ENCODE measurements around the gene CLEC18C.

The CLEC18C gene

GRCh38 chr16:70156207-70156978 lies 17.2 kb upstream of the CLEC18C start:
- TF ChIP-seq YY1 (IDR thresholded peaks at IDR 0.05; ENCODE audit: low read depth): no peak
- no peak for TF ChIP-seq FOXM1 (IDR thresholded peaks at IDR 0.05; ENCODE audit: borderline replicate concordance, low read depth)
- no peak for TF ChIP-seq TCF12 (IDR thresholded peaks at IDR 0.05; ENCODE audit: low read depth)
- no peak for TF ChIP-seq REST (IDR thresholded peaks at IDR 0.05; ENCODE audit: low read depth)
- TF ChIP-seq CREB1 (IDR thresholded peaks at IDR 0.05; ENCODE audit: low read depth): no peak
- TF ChIP-seq RAD21 (IDR thresholded peaks at IDR 0.05; ENCODE audit: low read depth): no peak
- no peak for TF ChIP-seq EP300 (IDR thresholded peaks at IDR 0.05; ENCODE audit: borderline replicate concordance)
- no peak for TF ChIP-seq MAX (IDR thresholded peaks at IDR 0.05)
- no peak for TF ChIP-seq CEBPB (IDR thresholded peaks at IDR 0.05)
- no peak for TF ChIP-seq TEAD4 (IDR thresholded peaks at IDR 0.05)
- no peak for TF ChIP-seq USF1 (IDR thresholded peaks at IDR 0.05)
- TF ChIP-seq EGR1 (IDR thresholded peaks at IDR 0.05): no peak
- no peak for TF ChIP-seq NFIC (IDR thresholded peaks at IDR 0.05)
- TF ChIP-seq TAF1 (IDR thresholded peaks at IDR 0.05; ENCODE audit: low read depth): no peak

GRCh38 chr16:70157105-70157476 lies 16.5 kb upstream of the CLEC18C start:
- TF ChIP-seq EP300 (IDR thresholded peaks at IDR 0.05; ENCODE audit: borderline replicate concordance) (no peak), TEAD4 (IDR thresholded peaks at IDR 0.05) (no peak), USF1 (IDR thresholded peaks at IDR 0.05) (no peak), NFIC (IDR thresholded peaks at IDR 0.05) (no peak)

DNA sequence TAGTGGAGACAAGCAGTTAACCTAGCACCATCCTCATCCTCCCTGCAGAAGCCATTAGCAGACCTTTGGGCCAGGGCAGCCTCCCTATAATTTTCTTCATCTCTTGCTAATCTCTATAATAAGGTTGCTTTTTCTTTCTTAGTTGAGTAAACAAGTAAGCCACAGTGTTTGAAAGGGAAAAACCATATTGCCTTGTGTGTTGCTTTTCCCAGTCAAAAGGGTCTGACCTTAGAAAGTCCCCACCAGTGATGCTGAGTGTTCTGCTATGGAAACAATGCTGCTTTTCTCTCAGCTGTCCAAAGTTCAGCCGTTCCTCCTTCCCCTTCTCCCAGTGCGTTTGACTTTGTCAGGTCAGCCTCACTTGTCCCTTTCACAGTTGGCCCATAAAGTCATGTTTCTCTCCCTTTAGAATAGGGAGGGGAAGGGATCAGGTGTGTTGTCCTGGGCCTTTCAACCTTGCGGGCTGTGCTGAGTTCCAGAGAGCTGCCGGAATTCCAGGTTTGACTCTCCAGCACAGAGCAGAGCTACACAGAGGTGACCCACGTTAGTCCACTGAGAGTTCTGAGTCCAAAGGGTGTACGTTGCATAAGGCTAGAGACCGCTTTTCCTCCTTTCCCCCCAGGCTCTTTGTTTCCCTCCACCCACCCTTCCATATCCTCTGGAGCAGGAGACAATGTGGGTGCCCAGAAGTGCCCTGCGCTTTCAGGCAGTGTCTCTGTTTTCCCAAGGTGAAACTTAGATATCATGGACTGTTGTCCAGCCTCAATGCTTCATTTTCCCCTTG lies 15.9 kb upstream of the CLEC18C start:
- TF ChIP-seq TEAD4 (IDR thresholded peaks at IDR 0.05) (no peak), REST (IDR thresholded peaks at IDR 0.05; ENCODE audit: low read depth) (no peak), CEBPB (IDR thresholded peaks at IDR 0.05) (no peak), NFIC (IDR thresholded peaks at IDR 0.05) (no peak)

DNA sequence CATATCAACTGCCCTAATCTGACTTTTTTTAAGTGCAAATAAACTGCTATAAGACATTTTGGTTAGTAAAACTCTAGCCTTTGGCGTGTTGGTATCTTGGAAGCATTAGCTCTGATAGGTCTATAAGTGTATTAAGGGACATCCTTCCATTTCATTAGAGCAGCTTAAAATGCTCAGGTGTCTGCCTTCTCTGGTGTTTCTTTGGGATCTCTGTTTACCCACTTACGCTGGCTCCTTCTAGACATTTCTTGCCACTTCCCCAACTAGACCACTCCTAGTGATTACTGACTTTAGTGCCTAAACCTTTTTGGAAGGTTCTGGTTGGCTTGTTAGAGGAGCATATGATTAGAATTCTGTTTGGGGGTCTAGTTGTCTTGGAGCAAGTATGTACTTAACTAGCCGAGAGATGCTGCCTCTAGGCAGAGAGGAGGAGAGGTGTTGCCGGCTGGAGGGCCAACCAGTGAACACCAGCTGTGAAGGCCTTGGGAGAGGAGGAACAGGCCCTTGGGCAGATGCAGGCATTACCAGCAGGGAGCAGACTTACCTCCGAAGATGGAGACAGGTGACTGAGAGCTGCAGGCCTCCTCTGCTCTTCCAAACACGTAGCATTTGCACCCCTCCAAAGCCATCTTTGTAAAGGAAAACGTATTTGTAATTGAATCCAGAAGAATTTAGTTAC lies 15.2 kb upstream of the CLEC18C start:
- no peak for TF ChIP-seq RAD21 (IDR thresholded peaks at IDR 0.05; ENCODE audit: low read depth)
- TF ChIP-seq EGR1 (IDR thresholded peaks at IDR 0.05): no peak
- no peak for TF ChIP-seq USF1 (IDR thresholded peaks at IDR 0.05)
- TF ChIP-seq YY1 (IDR thresholded peaks at IDR 0.05; ENCODE audit: low read depth): no peak
- no peak for TF ChIP-seq NFIC (IDR thresholded peaks at IDR 0.05)
- no peak for TF ChIP-seq ZBTB7A (IDR thresholded peaks at IDR 0.05; ENCODE audit: low read depth)
- TF ChIP-seq FOXM1 (IDR thresholded peaks at IDR 0.05; ENCODE audit: borderline replicate concordance, low read depth): no peak
- no peak for TF ChIP-seq CREB1 (IDR thresholded peaks at IDR 0.05; ENCODE audit: low read depth)
- no peak for TF ChIP-seq TAF1 (IDR thresholded peaks at IDR 0.05; ENCODE audit: low read depth)
- TF ChIP-seq EP300 (IDR thresholded peaks at IDR 0.05; ENCODE audit: borderline replicate concordance): no peak
- TF ChIP-seq REST (IDR thresholded peaks at IDR 0.05; ENCODE audit: low read depth): no peak
- TF ChIP-seq TEAD4 (IDR thresholded peaks at IDR 0.05): no peak
- TF ChIP-seq CEBPB (IDR thresholded peaks at IDR 0.05): no peak
- TF ChIP-seq MAX (IDR thresholded peaks at IDR 0.05): no peak
- TF ChIP-seq TCF12 (IDR thresholded peaks at IDR 0.05; ENCODE audit: low read depth): no peak
